HG02623 (cell line): ENCODE results near the gene SMARCA5.

Source experiments
- ATAC-seq: cut with Tn5 transposase; IDR thresholded peaks from one replicate; pipeline ENCODE4 v1.9.1; 2021; ENCODE audit warnings: moderate library complexity; ENCODE audit not compliant: unreplicated experiment

The SMARCA5 gene

DNA sequence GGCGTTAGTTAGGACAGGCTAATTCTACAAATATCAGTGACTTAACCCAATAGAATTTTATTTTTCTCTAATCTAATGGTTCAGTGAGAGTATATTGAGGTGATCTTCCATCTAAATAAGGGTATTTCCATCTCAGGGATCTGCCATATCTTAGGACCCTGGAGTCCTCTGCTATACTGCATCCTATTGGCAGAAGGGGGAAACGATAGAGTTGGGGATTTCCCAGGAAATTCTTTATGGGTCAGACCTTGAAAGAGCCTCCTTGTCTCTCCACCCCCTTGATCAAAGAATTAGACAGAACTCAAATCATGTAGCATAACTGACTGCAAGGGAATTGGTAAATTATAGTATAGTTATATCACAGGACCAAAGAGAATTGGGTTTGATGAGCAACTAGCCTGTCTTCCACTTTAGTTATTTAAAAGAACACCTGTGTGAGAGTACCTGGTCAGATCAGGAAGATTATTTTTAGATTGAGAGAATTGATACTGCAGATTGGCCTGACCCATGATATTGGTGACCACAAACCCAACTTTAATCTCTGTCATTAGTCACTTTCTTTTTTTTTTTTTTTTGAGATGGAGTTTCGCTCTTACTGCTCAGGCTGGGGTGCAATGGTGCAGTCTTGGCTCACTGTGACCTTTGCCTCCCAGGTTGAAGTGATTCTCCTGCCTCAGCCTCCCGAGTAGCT is 25.6 kb downstream of the SMARCA5 start:
- ATAC-seq, result no peak

DNA sequence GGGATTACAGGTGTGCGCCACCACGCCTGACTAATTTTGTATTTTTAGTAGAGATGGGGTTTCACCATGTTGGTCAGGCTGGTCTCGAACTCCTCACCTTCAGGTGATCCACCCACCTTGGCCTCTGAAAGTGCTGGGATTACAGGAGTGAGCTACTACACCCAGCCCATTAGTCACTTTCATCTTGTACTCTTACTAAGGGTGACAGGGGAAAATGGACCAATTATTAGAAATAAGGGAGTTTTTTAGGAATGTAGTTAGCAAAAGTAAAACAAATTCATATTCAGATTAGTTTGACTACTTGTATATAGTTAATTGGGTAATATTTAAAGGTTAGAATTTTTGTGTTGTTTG is 26.1 kb downstream of the SMARCA5 start:
- ATAC-seq, result no peak

DNA sequence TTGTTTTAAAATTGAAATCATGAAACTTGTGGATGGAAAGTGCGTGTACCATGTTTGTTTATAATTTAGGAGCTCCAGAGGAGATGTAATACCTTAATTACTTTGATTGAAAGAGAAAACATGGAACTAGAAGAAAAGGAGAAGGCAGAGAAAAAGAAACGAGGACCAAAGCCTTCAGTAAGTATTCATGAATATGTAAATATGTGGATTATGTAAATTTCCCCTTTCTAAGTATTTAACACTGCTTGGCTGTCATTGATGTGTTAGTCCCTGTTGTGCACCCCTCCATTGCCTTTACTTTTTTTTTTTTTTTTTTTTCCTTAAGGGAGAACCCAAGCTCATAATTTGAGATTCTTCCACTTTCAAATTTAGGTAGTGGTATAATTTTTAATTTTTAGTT is 36.4 kb downstream of the SMARCA5 start:
- ATAC-seq, result no peak

GRCh38 chr4:143554728-143555597 is 41.5 kb downstream of the SMARCA5 start:
- ATAC-seq, result peak; percentile 65

DNA sequence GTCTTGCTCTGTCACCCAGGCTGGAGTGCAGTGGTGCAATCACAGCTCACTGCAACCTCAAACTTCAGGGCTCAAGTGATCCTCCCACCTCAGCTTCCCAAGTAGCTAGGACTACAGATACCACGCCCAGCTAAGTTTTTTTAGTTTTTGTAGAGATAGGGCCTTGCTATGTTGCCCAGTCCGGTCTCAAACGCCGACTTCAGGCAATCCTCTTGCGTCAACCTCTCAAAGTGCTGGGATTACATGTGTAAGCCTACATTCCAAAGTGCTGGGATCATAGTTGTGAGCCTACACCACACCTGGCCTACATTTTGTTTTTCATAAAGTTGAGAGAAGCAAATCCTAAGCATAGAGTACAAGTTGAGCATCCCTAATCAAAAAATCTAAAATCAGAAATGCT is 42.2 kb downstream of the SMARCA5 start:
- ATAC-seq, result no peak

- no peak for ATAC-seq
Measured at GRCh38 chr4:143558286-143558685, 44.8 kb downstream of the SMARCA5 start.

- peak; percentile 77 for ATAC-seq
Measured at GRCh38 chr4:143558823-143559756, 45.6 kb downstream of the SMARCA5 start.

- peak; percentile 1 for ATAC-seq
Measured at GRCh38 chr4:143559757-143560147, 46.2 kb downstream of the SMARCA5 start.

- ATAC-seq, result no peak
Measured at GRCh38 chr4:143564472-143564871, 51.0 kb downstream of the SMARCA5 start.

DNA sequence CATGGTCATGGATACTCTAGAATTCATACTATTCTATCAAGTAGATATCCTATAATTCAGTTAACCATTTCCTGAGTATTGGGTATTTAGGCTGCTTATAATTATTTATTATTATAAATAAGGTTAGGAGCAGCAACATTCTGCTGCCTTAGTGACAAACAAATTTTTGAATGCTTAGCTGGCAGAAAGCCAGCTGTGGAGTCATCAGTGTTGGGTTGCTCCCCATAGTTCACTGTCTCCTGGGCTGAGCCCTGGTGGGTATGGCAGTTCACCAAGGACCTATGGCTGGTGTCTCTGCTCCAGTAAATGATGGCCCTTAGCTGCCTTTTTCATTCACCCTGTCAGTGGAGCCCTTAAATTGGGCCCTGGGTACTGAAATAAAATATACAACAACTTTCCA is 61.8 kb downstream of the SMARCA5 start:
- no peak for ATAC-seq

DNA sequence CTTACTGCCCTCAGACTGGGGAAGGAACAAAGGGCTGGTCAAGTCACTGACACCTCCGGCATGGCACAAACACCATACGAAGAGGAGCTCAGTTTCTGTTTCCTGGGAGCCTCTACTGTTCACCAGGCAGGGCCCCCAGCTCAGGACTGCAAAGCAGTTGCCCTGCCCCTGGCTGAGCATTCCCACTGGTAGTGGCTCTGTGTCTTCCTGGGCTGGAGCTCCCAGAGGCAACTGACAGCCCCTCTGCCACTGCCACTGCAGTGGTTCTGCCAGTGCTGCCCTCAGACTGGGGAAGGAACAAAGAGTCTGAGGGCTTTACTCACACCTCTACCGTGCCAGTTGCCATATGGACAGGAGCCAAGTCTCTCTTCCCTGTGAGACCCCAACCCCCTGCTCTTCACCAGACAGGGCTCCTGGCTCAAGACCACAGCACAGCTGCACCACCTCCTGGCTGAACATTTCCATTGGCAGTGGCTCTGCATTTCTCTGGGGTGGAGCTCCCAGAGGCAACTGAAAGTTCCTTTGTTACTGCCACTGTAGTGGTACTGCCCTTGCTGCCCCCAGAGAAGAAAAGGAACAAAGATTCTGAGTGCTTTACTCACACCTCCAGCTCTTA is 67.9 kb downstream of the SMARCA5 start:
- ATAC-seq, result no peak

- ATAC-seq, result no peak
Measured at GRCh38 chr4:143585548-143585947, 72.0 kb downstream of the SMARCA5 start.

GRCh38 chr4:143586080-143586479 is 72.6 kb downstream of the SMARCA5 start:
- no peak for ATAC-seq

- ATAC-seq, result no peak
Measured at GRCh38 chr4:143587703-143588102, 74.2 kb downstream of the SMARCA5 start.

GRCh38 chr4:143597276-143597675 is 83.8 kb downstream of the SMARCA5 start:
- no peak for ATAC-seq

DNA sequence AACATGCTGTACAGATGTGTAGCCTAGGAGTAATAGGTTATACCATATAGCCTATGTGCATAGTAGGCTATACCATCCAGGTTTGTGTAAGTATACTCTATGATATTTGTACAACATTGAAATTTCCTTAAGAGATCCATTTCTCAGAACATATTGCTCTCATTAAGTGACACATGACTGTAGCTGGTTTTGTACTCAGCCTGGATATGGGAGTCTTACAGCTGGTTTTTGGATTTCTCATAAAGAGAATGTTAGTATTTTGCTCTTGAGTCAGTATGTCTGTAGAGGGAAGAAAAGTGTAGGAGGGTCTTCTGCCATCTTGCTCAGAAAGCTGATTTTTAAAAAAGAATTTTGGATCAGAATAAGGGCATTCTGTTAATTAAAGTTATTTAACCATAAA is 85.3 kb downstream of the SMARCA5 start:
- ATAC-seq, result no peak

DNA sequence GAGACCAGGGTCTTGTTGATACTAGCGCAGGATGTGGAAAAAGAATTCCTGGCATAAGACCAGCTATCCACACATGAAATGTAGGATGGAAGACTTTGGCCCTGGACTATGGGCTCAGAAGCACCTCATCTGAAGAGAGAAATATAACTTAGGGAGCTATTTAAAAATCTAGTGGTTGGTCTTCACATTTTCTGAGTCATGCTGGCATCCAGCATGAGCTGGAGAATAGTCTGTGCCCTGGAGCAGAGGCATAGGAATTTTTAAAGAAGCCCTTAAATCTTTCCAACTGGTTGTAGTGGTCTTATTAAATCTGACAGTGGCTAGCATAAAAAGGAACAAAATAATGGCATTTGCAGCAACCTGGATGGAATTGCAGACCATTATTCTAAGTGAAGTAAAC is 86.3 kb downstream of the SMARCA5 start:
- no peak for ATAC-seq

DNA sequence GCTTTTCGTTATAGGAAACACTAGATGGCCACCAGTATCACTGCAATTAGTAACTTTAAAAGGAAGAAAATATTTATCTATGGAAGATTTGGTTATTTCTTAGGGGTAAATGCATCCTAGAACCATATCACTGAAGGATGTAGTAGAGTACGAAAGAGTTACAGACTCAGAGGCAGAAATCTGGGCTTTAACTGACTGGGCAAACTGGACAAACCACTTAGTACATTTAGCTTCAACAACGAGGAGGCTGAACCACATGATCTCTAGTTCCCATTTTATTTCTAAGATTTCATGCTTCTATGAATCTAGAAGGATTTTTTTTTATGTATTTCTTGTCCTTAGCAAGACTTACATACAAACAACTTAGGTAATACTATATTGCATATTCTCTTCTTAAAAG is 93.0 kb downstream of the SMARCA5 start:
- no peak for ATAC-seq
